A549 treated with ZK216348 at 1 μM for 4 hours (cell line): ENCODE measurements around the gene CSPG4. TPM values are rescaled to one million over a fixed set of nuclear protein-coding genes. Genes with fewer than 3 reads are reported as not detected.

ENCODE experiments used
- total RNA-seq: library from RNA; stranded (reverse); fragments of 200-300 nt; extraction: Qiagen RNA extraction; gene quantifications from 5 replicates; pipeline ENCODE4 v1.2.3, GENCODE V29; 2022; ENCODE audit warnings: low read depth

Gene CSPG4
- total RNA-seq = 0.04 to 0.27 TPM (median 0.09 TPM) in 5 replicates

DNA sequence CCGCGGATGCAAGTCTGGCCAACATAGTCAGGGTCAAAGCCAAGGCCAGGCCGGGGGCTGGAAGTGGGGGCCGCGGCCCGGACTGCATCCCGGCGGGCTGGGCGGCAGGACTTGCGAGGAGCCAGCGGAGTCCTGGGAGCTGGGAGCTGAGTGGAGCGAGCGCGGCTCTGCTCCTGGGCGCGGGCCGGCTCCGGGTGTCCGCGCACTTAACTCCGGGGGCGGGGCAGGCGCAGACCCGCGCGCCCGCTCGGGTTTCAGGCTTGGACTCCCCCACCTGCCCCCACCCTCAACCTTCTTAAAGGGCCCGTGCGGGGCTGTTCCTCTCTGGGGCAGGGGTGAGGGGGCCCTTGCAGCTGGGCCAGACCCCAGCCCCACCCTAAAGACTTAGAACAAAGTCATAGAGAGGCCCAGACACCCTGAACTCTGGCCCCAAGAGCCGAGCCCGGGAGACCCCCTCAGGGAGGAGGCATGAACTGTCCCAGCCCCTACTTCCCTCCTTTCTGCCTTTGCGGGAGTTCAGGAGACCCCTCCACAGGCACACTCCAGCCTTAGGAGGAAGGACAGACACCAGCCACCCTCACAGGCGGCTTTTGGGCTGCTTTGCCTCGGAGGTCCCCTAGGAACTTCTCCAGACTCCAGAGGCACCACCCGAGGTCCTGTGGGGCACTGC is at the start of gene CSPG4:
TSS of gene CSPG4 (minus strand) at position 181 of the 670 bp plus-strand sequence. CDS start at position 88, 93 bp downstream.

DNA sequence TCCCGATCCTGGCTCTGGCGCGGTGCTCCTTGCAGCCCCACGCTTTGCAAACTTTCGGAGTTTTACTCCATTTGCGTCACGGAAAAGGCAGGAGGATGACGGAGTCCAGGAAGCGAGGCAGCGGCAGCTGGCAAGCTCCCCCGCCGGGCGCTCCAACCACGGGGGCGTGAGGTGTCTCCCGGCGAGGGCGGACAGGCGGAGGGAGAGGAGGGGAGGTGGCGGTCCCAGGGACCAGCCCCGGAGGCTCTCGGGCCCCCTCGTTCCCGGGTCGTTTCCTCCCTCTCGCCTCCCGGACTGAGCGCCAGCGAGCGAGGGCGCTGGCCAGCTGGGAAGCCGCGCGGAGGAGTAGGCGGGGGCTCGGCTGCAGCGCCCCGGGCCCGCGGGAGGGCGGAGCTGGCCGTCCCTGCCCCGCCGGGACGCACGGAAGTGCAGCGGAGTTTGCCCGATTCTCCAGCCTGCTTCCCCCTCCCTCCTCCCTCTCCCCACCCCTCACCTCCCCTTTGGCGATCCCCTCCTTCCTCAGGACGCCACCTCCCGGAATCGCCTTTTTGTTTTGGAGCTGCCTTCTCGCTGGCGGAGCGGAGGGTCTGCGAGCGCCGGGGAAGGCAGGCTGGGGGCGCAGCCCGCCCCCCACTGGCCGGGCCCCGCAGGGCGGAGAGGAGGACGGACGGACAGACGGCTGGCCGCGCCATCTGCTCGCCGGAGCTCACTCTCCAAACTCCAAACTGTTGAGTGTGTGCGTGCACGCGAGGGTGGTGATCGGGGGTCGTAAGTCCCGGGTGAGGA is 65.1 kb downstream of the CSPG4 start, which contains the start of gene SNX33:
TSS of gene SNX33 (plus strand) at position 543 of the 786 bp plus-strand sequence. CDS start 1,191 bp downstream, outside the sequence.

GRCh38 chr15:75639709-75640482 is 72.8 kb downstream of the CSPG4 start, which contains the start of gene IMP3:
Gene IMP3 (minus strand): TSS chr15:75640224. CDS start chr15:75640168, 56 bp downstream.

GRCh38 chr15:75625542-75626347 is 86.9 kb downstream of the CSPG4 start, which contains the start of gene SNUPN:
Gene SNUPN (minus strand): TSS chr15:75625725. CDS start chr15:75621051, 4,674 bp downstream.

Other genes with a start within 250 kb of the CSPG4 start
- 36.1 to 53.2 TPM (median 46.7 TPM) in 5 replicates for gene PTPN9, start 133.5 kb downstream of the CSPG4 start, total RNA-seq
- 31.0 to 35.0 TPM (median 33.4 TPM) in 5 replicates for gene SNUPN, start 87.1 kb downstream of the CSPG4 start, total RNA-seq
- gene IMP3, start 72.6 kb downstream of the CSPG4 start, total RNA-seq = 87.1 to 125 TPM (median 121 TPM) in 5 replicates
- gene SNX33, start 64.9 kb downstream of the CSPG4 start, total RNA-seq = 11.1 to 18.1 TPM (median 15.8 TPM) in 5 replicates
- gene UBE2Q2, start 130.6 kb upstream of the CSPG4 start, total RNA-seq = 28.4 to 59.7 TPM (median 40.1 TPM) in 5 replicates
- 71.0 to 92.8 TPM (median 86.3 TPM) in 5 replicates for gene FBXO22, start 191.0 kb upstream of the CSPG4 start, total RNA-seq